Thyroid gland (tissue), 4 donors: ENCODE measurements around the gene AMBP.

ENCODE experiments used
- POLR2A ChIP-seq, 2 donors: fragments of 450-650 bp; IDR thresholded peaks; one replicate each; pipeline ENCODE4 v1.6.1; 2017; ENCODE audit warnings: antibody characterized with exemption in 2 of 2, mild to moderate bottlenecking in 2 of 2, moderate library complexity in 1 of 2
- TF ChIP-seq, protein P1 (sequence below), 6 experiments: fragments of 200-600 bp in 3 of 6; fragments of 450-650 bp in 3 of 6; sonication (generic) in 3 of 6; IDR thresholded peaks; one replicate each; pipeline ENCODE4 v1.5.1; 2016 to 2019; ENCODE audit warnings: antibody characterized with exemption in 6 of 6, mild to moderate bottlenecking in 2 of 6, inconsistent platforms in 1 of 6, moderate library complexity in 1 of 6

GRCh38 chr9:114109124-114109523, 31.0 kb upstream of the AMBP start:
- TF ChIP-seq, protein P1, sequence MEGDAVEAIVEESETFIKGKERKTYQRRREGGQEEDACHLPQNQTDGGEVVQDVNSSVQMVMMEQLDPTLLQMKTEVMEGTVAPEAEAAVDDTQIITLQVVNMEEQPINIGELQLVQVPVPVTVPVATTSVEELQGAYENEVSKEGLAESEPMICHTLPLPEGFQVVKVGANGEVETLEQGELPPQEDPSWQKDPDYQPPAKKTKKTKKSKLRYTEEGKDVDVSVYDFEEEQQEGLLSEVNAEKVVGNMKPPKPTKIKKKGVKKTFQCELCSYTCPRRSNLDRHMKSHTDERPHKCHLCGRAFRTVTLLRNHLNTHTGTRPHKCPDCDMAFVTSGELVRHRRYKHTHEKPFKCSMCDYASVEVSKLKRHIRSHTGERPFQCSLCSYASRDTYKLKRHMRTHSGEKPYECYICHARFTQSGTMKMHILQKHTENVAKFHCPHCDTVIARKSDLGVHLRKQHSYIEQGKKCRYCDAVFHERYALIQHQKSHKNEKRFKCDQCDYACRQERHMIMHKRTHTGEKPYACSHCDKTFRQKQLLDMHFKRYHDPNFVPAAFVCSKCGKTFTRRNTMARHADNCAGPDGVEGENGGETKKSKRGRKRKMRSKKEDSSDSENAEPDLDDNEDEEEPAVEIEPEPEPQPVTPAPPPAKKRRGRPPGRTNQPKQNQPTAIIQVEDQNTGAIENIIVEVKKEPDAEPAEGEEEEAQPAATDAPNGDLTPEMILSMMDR (IDR thresholded peaks at IDR 0.05) = no peak
- no peak for TF ChIP-seq POLR2A (IDR thresholded peaks at IDR 0.05)
